Activated B cell treated with CpG ODN at 0.5 μM for 24 hours (primary cell): ENCODE results near the gene SYNE4. TPM values are rescaled to one million over a fixed set of nuclear protein-coding genes. Genes with fewer than 3 reads are reported as not detected.

Source experiments
- ATAC-seq: fragments of 200-7000 bp; cut with Tn5 transposase; one replicate; pipeline ENCODE4 v1.10.0; 2021; ENCODE audit warnings: low read depth, mild to moderate bottlenecking, moderate library complexity
- CTCF ChIA-PET: fragments of 350-600 bp; sonication (Branson Sonifier 250); formaldehyde crosslinking; loops from one replicate; lab custom pipeline; 2021; ENCODE audit warnings: antibody characterized with exemption; lab: Charles Lee
- POLR2A ChIA-PET: fragments of 350-600 bp; sonication (Branson Sonifier 250); formaldehyde crosslinking; loops from one replicate; lab custom pipeline; 2021; ENCODE audit warnings: antibody characterized with exemption; lab: Charles Lee
- DNase-seq: peaks from one replicate; pipeline ENCODE4 v3.0.0; 2022
- H3K27ac Mint-ChIP-seq: one replicate; pipeline ENCODE4 v1.8.0; 2020; ENCODE audit warnings: mixed read lengths
- H3K27me3 Mint-ChIP-seq: one replicate; pipeline ENCODE4 v1.8.0; 2021; ENCODE audit warnings: mixed read lengths
- H3K36me3 Mint-ChIP-seq: one replicate; pipeline ENCODE4 v1.8.0; 2021; ENCODE audit warnings: low read depth, mixed read lengths
- H3K4me1 Mint-ChIP-seq: one replicate; pipeline ENCODE4 v1.8.0; 2021; ENCODE audit warnings: mixed read lengths
- H3K4me3 Mint-ChIP-seq: one replicate; pipeline ENCODE4 v1.8.0; 2020; ENCODE audit warnings: mild to moderate bottlenecking, mixed read lengths
- H3K9me3 Mint-ChIP-seq: one replicate; pipeline ENCODE4 v1.8.0; 2020; ENCODE audit warnings: mixed read lengths
- CTCF ChIP-seq: fragments of 200-600 bp; IDR thresholded peaks from one replicate; pipeline ENCODE4 v1.8.0; 2022; ENCODE audit warnings: antibody characterized with exemption, mild to moderate bottlenecking
- intact Hi-C: fragments of 100-400 bp; cut with micrococcal nuclease; formaldehyde crosslinking; loops from one replicate; pipeline ENCODE4 v1.15.1; 2024
- total RNA-seq: library from RNA; stranded (reverse); gene quantifications from 2 replicates; pipeline ENCODE4 v1.2.3, GENCODE V29; 2022

SYNE4 gene
- 2.1 and 3.7 TPM in 2 replicates for total RNA-seq

- H3K27ac Mint-ChIP-seq = no peak within 1 kb of the TSS
Observed at GRCh38 chr19:36008336-36008978, at the start of gene SYNE4. TSS of gene SYNE4 (minus strand) at chr19:36008813. CDS start at chr19:36008681, 132 bp downstream.

GRCh38 chr19:36054733-36055686 is 46.4 kb upstream of the SYNE4 start, which contains the start of gene WDR62:
TSS of gene WDR62 (plus strand) at chr19:36054897. CDS start at chr19:36054972, 75 bp downstream.
- Mint-ChIP-seq H3K27me3 (no peaks in the 10 kb centered on the region), H3K27ac (peak within 1 kb of the TSS; percentile 93), H3K4me3 (peak within 1 kb of the TSS; percentile 93), H3K36me3 (peaks cover 1% of the 10 kb centered on the region), H3K9me3 (no peaks in the 10 kb centered on the region), H3K4me1 (peaks cover 18% of the 10 kb centered on the region)
- peak; percentile 76 for ATAC-seq
- POLR2A ChIA-PET = interaction anchor here (0.6 to 2.7 kb wide), 10 partner anchors 41 to 1637 kb away, joined by 3 to 31 read pairs (median 7); partner anchors contain the start of genes ALKBH6, CAPNS1, POLR2I and PSENEN
- CTCF ChIA-PET = interaction anchor here (1.2 kb wide), 1 partner anchor 61 kb away, joined by 3 read pairs; no protein-coding TSS in a partner anchor
- DNase-seq = peak; percentile 94
- intact Hi-C loops = loop anchor here (1.0 to 10.0 kb wide), 11 partner anchors 41 to 410 kb away; partner anchors contain the start of genes ALKBH6, CAPNS1, COX6B1 and ETV2
- no peak for TF ChIP-seq CTCF

More at GRCh38 chr19:36008336-36008978, at the start of gene SYNE4:
- no peak for TF ChIP-seq CTCF
- POLR2A ChIA-PET = no interaction called here
- peak within 1 kb of the TSS; percentile 66 for H3K4me3 Mint-ChIP-seq
- no peaks in the 10 kb centered on the region for H3K27me3 Mint-ChIP-seq
- no peaks in the 10 kb centered on the region for H3K36me3 Mint-ChIP-seq
- intact Hi-C loops = no loop called here
- CTCF ChIA-PET = no interaction called here
- DNase-seq (no peak), ATAC-seq (no peak)
- H3K4me1 Mint-ChIP-seq = peaks cover 17% of the 10 kb centered on the region
- H3K9me3 Mint-ChIP-seq = no peaks in the 10 kb centered on the region

GRCh38 chr19:36054119-36054732 is 45.6 kb upstream of the SYNE4 start, which contains the start of gene THAP8:
TSS of gene THAP8 (minus strand) at chr19:36054285. CDS start at chr19:36054217, 68 bp downstream.
- Mint-ChIP-seq H3K4me3 (peak within 1 kb of the TSS; percentile 93), H3K27ac (peak within 1 kb of the TSS; percentile 93), H3K27me3 (no peaks in the 10 kb centered on the region), H3K4me1 (peaks cover 18% of the 10 kb centered on the region), H3K9me3 (no peaks in the 10 kb centered on the region), H3K36me3 (peaks cover 1% of the 10 kb centered on the region)
- DNase-seq (peak; percentile 98), ATAC-seq (peak; percentile 83)
- no peak for TF ChIP-seq CTCF
- ChIA-PET CTCF (interaction anchor here (1.2 to 1.3 kb wide), 2 partner anchors 59 to 60 kb away, joined by 3 read pairs; no protein-coding TSS in a partner anchor), POLR2A (interaction anchor here (0.5 to 2.7 kb wide), 15 partner anchors 40 to 1316 kb away, joined by 3 to 31 read pairs (median 5); partner anchors contain the start of genes ALKBH6, CAPNS1, POLR2I and PSENEN)
- intact Hi-C loops = loop anchor here (1.0 to 10.0 kb wide), 11 partner anchors 40 to 409 kb away; partner anchors contain the start of genes ALKBH6, CAPNS1, COX6B1 and ETV2

GRCh38 chr19:36051637-36052036 is 43.0 kb upstream of the SYNE4 start:
- peak overlapping the region; percentile 24 for H3K4me3 Mint-ChIP-seq
- intact Hi-C loops = loop anchor here (10.0 kb wide), 1 partner anchor 407 kb away; the partner anchor contains the start of genes COX6B1 and ETV2
- ChIA-PET CTCF (no interaction called here), POLR2A (no interaction called here)
- DNase-seq = no peak
- no peak overlapping the region for H3K27ac Mint-ChIP-seq
- peaks cover 18% of the 10 kb centered on the region for H3K4me1 Mint-ChIP-seq
- no peaks in the 10 kb centered on the region for H3K9me3 Mint-ChIP-seq
- TF ChIP-seq CTCF = no peak
- H3K36me3 Mint-ChIP-seq = peaks cover 1% of the 10 kb centered on the region
- H3K27me3 Mint-ChIP-seq = no peaks in the 10 kb centered on the region
- ATAC-seq = no peak
